ENCODE results near the gene PODXL2. TPM values are rescaled to one million over a fixed set of nuclear protein-coding genes. Genes with fewer than 3 reads are reported as not detected.

PODXL2 gene, protein sequence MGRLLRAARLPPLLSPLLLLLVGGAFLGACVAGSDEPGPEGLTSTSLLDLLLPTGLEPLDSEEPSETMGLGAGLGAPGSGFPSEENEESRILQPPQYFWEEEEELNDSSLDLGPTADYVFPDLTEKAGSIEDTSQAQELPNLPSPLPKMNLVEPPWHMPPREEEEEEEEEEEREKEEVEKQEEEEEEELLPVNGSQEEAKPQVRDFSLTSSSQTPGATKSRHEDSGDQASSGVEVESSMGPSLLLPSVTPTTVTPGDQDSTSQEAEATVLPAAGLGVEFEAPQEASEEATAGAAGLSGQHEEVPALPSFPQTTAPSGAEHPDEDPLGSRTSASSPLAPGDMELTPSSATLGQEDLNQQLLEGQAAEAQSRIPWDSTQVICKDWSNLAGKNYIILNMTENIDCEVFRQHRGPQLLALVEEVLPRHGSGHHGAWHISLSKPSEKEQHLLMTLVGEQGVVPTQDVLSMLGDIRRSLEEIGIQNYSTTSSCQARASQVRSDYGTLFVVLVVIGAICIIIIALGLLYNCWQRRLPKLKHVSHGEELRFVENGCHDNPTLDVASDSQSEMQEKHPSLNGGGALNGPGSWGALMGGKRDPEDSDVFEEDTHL
- polyA plus RNA-seq (2013, experiment 1 of 2; ENCODE audit: insufficient read length) = 8.9 TPM
- 5.4 TPM for polyA plus RNA-seq (2013, experiment 2 of 2; ENCODE audit: insufficient read length)

DNA sequence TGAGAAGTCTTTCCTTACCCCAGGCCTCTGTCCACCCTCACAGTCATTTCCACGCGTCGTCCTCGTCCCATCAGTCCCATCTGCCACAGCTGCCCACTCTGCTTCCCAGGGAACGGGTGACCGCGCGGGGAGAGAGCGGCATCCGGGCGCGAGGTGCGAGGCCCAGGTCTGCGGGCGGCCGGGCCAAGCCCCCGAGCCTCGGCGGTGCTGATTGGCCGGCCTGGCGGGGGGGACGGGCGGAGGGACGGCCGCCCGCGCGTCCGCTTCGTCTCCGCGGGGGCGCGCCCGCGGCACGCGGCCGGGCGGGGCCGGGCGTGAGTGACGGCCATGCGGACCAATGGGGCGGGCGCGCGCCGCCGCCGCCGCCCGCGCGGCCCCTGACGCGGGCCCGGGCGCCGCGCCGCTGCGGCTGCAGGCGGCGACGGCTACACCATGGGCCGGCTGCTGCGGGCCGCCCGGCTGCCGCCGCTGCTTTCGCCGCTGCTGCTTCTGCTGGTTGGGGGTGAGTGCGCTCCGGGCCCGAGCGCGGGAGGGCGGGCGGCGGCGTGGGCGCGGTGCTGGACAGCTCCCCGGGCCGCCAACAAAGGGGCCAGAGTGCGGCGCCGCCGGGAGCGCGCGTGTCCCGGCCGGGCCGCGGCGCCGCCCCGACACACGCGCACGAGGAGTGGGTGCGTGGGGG lies at the start of gene PODXL2:
Gene PODXL2, plus strand, starts transcription at position 398 of the 679 bp plus-strand sequence. Its CDS starts 35 bp downstream, at position 433.
- DNase-seq = peak; percentile 64

DNA sequence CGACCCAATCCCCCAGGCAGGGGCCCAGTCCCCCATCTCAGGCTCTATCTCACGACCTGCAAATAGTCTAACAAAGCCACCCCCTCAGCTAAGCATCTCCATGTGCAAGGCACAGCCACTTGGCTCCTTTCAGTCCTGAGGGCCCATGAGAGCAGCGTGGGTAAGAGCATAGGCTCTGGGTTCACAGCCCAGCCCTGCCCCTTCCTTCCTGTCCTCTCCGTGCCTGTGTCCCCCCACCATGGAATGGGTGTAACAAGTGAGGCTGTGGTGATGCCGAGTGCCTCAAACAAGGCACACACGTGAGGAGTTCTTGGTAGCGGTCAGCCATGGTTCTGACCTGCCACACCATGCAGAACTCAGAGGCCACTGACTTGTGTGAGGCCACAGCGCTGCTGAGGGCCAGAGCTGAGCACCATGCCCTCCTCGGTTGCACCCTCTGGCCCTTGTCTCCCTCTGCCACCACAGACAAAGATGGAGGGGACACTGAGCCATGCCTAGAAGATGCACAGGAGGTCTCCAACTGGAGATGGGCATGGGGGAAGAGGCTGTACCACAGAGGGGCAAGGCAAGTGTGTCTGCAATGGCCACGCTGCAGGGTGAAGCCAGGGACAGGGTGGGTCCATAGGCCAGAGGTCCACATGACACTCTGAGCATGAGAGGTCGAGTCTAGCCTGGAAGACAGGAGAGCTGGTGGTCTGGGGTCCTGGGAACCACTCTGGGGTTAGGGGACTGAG lies 48.5 kb upstream of the PODXL2 start:
- DNase-seq = no peak

DNA sequence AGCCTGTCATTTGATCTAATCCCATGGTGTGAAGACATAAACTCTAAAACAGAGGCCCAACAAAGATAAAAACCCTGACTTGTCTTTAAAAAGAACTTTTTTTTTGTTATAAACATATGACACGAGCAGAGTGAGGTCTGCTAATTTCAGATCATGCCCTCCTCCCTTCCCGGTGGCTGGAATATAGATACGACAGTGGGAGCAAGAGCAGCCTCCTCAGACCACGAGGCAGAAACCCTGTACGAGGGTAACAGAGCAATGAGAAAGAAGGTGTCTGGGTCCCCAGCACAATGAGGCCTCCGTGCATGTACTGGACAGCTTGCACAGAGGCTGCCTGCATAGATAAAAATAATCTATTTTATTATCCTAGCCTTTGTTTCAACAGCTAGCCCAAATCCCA lies 44.3 kb upstream of the PODXL2 start:
- DNase-seq = no peak

DNA sequence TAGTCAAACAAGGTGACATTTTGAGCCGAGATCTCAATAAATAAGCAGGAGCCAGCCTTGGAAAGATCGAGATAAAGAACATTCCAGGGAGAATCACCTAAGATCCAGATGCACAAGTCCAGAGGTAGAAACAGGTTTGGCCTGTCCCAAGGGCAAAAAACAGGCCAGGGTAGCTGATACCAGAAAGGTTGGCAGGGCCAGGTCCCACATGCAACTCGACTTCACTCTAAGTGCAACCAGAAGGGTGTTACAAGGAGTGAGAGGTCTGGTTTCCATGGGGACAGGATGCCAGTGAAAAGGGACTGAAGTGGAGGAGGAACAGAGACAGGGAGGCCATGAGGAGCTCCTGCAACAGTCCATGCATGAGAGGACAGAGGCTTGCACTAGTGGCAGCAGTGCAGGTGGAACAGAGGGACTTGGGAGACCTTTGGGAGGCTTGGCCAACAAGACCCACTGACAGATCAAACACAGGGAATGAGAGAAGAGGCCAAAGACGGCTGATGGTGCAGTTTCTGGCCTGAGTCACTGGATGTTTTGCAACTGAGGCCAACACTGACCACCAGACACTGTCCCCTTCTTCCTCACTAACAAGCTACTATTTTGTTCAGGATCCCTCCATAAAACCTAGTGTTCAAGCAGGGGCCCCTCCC lies 43.7 kb upstream of the PODXL2 start:
- no peak for DNase-seq

DNA sequence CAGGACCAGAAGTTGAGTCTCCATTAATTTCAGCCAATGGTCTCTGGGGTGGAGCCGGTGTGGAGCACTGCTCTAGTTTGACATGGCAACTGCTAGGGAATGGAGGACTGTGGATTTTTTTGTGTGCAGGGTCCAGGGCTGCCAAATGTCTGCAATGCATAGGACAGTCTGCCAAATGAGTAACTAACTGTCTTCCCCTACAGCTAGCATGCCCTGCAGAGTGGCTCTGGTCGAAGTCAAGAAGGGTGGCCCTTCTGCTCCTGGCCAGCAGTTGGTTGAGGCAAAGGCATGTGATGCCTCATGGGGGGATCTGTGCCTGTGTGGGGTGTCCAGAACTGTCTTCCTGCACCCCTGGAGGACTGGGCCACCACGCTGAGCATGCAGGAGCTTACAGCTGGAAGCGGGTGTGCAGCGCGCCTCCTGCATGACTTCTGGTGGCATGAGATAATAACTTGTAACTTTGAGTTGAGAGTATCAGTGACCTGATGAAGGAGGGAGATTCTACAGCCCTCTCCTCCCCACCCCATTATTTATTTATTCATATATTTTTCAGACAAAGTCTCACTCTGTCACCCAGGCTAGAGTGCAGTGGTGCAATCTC lies 43.1 kb upstream of the PODXL2 start:
- DNase-seq = no peak

DNA sequence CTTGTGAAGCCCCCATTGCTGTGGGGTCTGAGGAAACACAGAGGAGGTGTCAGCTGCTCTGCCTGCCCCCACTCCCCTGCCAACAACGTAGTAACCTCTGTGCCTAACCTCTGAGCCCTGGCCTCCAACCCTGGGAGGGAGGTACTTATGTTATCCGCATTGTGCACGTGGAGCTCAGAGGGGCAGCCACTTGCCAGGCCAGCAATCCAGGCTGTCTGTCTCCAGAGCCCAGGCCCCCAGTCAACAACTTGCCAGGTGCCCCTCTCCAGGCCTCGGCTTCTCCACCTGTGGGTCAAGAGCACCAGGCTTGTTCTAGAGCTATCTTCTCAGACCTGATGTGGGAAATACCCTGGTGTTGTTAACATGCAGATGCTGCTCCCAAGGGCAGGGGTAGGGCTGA lies 41.1 kb upstream of the PODXL2 start:
- no peak for DNase-seq

DNA sequence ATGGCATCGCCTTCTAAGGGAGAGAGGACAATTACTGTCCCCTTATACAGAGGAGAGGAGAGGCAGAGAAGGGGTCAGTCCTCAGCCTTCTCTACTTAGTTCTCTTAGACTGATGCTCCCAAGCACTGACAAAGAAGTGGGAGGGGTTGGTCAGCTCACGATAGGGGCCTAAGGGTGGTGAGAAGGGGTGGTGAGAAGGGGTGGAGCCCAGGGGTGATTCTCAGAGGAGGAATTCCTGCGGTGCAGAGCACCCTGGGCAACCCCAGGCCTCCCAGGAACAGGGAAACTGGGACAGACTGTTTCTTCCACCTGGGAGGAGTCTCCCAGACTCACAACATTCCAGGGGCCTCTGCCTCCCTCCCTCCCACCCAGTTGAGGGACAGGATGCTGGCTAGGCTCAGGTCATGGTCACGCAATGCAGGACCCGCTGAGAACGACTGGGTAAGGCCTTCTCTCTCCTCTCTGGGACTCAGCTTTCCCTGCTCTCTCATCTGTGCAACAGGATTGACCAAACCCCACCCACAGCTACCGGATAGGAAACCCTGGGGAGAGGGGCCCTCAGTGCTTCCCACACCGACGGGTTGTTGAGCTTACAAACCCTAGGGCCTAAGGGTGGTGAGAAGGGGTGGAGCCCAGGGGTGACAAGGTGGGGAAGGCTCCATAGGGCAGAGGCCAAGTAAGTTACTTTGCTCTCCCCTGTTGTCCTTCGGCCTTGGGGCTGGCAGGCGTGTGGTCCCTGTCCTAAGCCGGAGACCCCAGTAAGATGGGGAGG lies 40.0 kb upstream of the PODXL2 start:
- DNase-seq = peak; percentile 78

DNA sequence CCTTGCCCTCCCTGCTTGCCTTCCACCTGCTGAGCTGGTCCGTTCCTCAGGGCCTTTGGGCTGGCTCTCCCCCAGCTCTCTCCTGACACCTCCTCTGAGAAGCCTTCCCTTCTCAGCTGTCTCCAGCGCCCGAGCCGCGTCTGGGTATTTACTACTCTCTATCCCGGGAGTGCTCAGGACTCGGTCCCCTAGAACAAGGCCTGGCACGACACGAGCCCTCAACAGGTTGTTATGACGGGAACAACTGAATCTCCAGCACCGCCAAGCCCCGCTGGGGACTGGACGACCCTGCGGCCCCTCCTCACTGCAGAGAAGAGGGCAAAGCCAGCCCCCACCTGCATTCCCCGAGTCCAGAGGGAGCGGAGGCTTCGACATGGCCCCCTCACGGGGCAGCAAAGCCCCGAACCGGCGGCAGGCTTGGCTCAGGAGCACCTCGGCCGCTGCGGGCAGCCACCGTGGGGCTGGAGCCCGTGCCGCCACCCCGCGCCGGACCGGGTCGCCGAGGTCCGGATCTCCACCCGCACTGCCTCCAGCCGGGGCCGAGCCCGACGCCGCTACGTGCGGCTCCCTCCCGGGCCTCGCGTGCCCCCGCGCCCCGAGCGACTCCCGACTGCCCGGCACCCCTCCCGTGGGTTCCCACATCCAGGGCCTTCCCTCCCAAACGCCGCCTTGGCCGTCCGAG lies 39.2 kb upstream of the PODXL2 start:
- peak; percentile 13 for DNase-seq

DNA sequence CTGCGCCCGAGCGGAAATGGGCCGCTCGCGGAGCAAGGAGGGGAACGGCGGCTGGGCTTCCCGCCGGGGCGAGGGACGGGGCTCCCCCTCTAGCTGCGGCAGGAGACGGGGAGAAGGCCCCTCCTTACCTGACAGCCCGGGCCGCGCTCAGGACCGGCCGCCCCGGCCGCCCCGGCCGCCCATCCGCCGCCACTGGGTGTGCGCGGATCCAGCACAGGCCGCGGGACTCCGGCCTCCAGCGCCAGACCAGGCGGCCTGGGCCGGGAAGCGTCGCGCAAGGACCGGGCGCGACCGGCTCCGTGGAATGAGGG lies 38.7 kb upstream of the PODXL2 start:
- DNase-seq = peak; percentile 38

DNA sequence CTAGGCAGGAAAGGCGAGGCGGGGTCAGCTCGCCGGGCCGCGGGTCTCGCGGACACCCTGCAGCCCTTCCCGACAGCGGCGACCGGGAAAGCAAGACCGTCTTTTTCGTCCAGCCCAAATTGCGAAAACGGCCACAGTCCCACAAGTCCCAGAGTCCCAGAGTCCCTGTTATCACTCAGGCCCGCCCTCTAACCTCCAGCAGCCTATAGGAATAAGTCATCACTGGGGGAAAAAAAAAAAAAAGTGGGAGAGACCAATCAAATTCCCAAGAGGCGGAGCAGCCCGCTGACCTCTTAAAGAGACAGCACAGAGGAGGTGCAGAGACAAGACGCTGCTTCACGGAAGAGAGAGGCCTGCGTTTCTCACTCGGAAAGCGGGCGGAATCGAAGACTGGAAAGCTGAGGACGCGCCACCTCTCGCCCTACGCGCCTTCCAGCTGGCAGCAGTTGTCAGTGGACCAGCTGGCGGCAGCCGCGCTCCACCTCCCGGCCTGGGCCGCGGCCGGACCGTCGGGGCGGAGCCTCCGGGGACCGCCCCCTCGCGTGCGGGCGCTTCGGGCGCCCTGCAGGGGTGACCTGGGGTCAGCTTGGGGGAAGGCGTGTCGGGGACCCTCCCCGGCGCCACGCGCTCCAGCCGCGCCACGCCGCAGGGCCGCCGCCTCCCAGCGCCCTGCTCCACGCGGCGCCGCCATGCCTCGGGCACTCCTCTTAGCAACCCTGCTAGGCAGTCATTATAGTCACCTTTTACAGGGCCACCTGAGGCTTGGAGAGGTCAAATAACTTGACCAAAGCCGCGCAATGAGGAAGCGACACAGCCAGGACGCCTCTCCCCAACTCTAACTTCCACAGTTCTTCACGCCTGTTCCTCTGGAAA lies 38.2 kb upstream of the PODXL2 start, which contains the start of gene TPRA1:
Gene TPRA1, minus strand, starts transcription at position 141 of the 873 bp plus-strand sequence. CDS start 10,587 bp downstream, outside the sequence.
- DNase-seq = peak; percentile 98

DNA sequence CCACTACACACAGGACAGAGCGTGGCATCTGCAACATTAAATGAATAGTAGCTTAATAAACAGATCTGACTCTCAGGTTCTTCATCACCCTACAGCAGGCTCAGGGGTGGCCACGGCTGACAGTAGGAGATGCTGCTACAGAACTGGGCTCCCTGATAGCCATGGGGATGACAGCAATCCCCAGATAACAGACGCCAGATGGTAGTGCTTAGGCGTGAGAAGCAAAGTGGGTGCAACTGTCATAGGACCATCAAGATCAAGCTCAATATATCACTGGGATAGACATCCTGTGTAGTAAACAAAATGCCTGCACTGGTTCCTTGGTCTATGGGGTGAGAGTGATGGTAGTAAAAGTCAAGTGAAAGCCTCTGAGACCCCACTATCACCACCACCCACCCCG lies 35.8 kb upstream of the PODXL2 start:
- no peak for DNase-seq

DNA sequence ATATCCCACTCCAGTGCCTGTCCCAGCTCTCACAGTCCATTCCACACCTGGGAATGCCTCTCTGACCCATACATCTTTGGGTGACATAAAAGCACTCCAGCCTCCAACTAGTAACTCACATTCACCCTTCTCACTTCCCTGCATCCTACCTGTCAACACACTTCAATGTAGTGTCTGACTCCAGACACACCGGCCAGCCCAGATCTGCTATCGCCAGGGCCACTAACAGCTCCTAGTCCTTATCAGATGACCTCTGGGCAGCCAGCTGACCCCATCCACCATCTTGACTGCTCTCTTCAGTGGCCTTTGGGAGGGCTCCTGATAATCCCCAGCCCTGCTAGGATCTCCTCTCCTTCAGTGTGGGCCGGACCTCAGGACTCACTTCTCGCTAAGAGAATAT lies 33.7 kb upstream of the PODXL2 start:
- DNase-seq = no peak

DNA sequence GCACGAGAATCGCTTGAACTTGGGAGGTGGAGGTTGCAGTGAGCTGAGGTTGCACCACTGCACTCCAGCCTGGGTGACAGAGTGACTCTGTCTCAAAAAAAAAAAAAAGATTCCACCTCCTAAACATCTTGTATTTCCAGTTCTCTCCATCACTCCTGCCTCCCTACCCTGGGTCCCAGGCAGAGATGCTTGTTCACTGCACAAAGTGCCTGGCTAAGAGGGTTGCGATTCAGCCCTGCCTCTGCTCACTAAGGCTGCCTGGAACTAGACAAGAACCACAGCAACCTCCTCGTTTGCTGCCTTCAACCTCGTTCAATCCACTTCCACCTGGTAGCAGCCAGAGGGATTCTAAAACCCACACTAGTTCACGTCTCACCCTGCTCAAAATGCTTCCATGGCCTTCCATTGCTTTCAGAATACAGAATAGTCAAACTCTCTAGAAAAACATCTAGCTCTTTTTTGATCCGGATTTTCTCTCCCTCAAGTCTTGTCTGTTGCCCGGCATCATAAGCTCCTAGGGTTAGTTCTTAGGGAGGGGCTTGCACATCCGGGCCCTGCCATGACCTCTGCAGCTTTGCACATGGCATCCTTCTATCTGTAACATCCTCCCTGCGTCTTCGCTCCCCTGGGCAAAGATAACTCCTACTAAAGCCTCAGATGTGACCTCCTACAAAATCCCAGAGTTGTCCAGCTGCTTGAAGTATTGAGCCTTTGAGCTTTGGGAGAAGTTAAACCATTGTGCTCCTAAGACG lies 31.8 kb upstream of the PODXL2 start:
- no peak for DNase-seq

DNA sequence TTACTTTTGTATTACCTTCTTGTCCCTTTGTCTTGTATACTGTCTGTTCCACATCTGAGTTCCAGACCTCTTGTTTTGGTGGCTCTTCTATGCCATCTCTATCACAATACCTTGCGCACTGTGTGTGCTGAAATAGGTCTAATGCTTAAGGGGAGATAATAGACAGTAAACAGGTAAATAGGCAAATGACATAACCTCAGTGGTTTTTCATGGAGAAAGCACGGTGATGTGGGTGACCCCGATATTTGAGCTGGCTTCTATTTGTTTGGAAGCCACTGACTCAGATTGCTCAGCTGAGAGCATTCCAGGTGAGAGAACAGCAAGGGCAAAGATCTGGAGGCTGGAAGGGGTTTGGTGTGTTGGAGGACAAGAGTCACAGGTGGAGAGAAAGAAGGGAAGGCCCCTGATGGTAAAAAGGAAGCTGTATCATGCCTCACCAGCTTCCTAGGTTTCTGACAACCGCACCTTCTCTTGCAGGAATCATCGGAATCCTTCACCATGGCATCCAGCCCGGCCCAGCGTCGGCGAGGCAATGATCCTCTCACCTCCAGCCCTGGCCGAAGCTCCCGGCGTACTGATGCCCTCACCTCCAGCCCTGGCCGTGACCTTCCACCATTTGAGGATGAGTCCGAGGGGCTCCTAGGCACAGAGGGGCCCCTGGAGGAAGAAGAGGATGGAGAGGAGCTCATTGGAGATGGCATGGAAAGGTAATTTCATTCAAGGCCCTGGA lies 30.0 kb upstream of the PODXL2 start:
- DNase-seq = no peak

DNA sequence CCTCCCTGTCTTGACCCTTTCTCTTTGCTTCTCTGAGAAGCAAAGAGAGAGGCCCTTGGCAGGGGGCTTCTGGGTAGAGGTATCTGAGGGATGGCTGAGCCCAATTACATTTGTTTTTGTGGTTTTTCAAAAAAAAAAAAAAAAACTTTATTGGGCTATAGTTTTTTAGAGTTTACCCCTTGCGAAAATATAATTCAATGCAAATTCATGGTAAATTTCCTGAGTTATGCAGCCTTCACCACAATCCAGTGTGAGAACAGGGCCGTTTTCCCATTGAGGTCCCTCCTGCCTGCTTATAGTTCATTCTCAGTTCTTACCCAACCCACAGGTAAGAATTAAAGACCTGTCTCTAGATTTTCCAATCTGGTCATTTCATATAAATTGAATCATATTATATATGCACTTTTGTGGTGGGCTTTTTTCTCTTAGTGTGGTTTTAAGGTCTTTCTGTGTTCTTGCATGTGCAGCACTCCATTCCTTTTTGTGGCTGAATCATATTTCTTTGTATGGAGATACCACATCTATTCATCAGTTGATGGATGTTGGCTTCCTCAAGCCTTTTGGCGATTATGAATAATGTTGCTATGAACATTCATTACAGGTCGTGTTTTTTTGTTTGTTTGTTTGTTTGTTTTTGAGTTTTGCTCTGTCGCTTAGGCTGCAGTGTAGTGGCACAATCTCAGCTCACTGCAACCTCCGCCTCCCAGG lies 28.1 kb upstream of the PODXL2 start:
- DNase-seq = no peak

DNA sequence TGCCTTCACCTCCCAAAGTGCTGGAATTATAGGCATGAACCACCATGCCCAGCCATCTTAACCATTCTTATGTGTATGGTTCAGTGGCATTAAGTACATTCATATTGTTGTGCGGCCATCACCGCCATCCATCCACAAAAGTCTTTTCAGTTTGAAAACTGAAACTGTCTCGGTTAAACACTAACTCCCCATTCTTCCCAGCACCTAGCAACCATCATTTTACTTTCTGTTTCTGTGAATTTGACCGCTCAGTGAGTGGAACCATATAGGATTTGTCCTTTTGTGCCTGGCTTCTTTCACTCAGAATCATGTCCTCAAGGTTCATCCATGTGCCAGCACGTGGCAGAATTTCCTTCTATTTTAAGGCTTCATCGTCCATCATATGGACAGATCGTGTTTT lies 24.9 kb upstream of the PODXL2 start:
- DNase-seq = no peak

DNA sequence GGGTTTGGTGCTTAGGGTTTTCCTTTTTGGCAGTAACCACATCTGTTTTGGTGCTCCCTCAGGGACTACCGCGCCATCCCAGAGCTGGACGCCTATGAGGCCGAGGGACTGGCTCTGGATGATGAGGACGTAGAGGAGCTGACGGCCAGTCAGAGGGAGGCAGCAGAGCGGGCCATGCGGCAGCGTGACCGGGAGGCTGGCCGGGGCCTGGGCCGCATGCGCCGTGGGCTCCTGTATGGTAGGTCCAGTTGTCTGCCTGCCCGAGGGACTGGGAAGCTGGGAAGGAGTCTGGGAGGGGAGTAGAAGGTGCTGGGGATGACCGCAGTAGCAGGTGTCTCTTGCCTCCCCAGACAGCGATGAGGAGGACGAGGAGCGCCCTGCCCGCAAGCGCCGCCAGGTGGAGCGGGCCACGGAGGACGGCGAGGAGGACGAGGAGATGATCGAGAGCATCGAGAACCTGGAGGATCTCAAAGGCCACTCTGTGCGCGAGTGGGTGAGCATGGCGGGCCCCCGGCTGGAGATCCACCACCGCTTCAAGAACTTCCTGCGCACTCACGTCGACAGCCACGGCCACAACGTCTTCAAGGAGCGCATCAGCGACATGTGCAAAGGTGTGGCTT lies 24.3 kb upstream of the PODXL2 start:
- no peak for DNase-seq

Measured in fibroblast of skin of back (primary cell).